ENCODE results near the gene REC8. TPM values are rescaled to one million over a fixed set of nuclear protein-coding genes. Genes with fewer than 3 reads are reported as not detected.

REC8 gene
- polyA plus RNA-seq, 1 donor = 201 TPM

DNA sequence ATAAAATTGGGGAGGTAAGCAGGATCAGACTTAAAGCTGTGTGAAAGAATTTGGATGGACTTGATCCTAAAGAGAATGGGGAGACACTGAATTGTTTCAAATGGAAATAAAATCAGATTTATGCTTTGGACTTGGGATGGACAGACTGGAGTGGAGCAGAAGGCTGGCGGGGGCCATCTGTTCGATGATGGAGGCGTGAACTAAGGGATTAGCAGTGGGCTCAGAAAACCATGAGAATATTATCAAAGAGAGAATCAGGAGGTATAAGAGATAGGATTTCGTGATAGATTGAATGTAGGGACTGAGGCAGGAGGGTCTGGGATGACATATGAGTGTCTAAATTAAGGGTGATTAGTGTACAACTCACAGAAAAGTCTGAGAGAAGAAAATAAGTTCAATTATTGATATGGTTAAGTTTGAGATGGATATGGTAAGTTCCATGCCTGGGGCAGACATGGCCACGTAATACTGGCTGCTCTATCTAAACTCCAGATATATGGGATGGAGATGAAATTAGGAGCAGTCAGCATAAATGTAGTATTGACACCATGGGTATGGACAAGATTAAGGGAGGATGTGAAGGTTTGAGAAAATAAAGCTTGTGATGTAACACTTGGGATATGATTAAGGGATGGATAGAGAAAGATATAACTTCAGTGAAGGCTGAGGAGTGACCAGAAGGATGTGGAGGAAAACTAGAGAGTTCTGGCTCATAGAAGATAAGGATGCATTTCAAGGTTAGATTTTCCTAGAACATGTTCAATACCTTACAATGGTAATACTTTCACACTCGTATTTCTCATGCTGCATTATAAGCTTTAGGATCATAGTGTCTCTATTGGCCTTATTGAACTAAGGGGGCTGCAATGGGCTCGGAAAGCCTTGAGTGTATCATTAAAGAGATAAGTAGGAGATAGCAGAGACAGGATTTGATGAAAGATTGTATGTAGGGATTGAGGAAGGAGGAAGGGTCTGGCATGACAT is 32.6 kb downstream of the REC8 start:
- Histone ChIP-seq H3K36me3 (ENCODE audit: control insufficient read depth, insufficient read depth, low read length) (peaks cover 53% of the 10 kb centered on the region), H3K4me1 (ENCODE audit: control insufficient read depth, insufficient read depth, low read length) (no peaks in the 10 kb centered on the region), H3K27me3 (ENCODE audit: control insufficient read depth, insufficient read depth, low read length) (no peaks in the 10 kb centered on the region), H3K4me3 (ENCODE audit: low read length) (no peak overlapping the region), H3K27ac (ENCODE audit: low read length) (no peak overlapping the region), H3K9me3 (ENCODE audit: control insufficient read depth, low read depth, low read length) (no peaks in the 10 kb centered on the region)
- WGBS (ENCODE audit: insufficient coverage, low lambda C conversion rate) = 100% methylated on average over 3 of the region's 7 CpGs
- no peak for DNase-seq

DNA sequence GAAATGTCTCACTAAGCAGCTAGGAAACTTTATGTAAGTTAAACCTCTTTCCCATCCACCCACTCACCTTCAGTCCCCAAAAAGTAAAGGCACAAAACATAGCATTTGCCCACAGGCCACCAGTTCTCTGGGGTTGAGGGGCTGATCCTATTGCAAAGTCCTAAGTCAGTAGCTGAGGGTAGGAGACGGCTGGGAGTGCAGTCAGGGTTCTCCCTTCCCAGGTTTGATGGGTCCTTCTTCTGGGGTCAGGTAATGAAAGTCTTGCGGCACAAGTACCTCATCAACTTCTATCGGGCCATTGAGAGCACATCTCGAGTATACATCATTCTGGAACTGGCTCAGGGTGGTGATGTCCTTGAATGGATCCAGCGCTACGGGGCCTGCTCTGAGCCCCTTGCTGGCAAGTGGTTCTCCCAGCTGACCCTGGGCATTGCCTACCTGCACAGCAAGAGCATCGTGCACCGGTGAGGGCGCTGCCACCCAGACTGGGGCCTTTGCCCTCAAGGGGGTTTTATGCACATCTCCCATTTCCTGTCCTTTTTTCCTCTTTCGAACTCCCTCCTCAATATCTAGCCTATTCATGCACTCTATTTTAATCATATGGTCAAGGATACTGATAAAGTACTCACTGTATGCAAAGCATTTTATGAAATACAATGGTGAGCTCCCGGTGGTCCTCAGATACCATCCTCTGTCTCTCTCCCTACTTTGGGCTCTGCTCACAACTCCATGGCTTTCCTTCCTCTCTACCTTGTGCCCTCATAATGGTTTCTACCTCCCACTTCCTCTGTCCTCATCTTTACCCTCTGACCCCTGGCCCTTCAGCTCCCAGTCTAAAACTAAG is 34.6 kb downstream of the REC8 start:
- WGBS (ENCODE audit: insufficient coverage, low lambda C conversion rate) = 100% methylated on average over 2 of the region's 11 CpGs
- H3K9me3 ChIP-seq (ENCODE audit: control insufficient read depth, low read depth, low read length) = no peaks in the 10 kb centered on the region
- no peak overlapping the region for H3K4me3 ChIP-seq (ENCODE audit: low read length)
- H3K27me3 ChIP-seq (ENCODE audit: control insufficient read depth, insufficient read depth, low read length) = no peaks in the 10 kb centered on the region
- no peak for DNase-seq
- H3K36me3 ChIP-seq (ENCODE audit: control insufficient read depth, insufficient read depth, low read length) = peaks cover 67% of the 10 kb centered on the region
- H3K4me1 ChIP-seq (ENCODE audit: control insufficient read depth, insufficient read depth, low read length) = no peaks in the 10 kb centered on the region
- no peak overlapping the region for H3K27ac ChIP-seq (ENCODE audit: low read length)

DNA sequence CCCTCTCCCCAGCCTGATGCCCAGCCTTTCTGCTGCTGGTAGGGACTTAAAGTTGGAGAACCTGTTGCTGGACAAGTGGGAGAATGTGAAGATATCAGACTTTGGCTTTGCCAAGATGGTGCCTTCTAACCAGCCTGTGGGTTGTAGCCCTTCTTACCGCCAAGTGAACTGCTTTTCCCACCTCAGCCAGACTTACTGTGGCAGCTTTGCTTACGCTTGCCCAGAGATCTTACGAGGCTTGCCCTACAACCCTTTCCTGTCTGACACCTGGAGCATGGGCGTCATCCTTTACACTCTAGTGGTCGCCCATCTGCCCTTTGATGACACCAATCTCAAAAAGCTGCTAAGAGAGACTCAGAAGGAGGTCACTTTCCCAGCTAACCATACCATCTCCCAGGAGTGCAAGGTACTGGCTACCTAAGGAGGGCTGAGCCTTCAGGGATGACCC is 35.2 kb downstream of the REC8 start:
- Histone ChIP-seq H3K4me3 (ENCODE audit: low read length) (no peak overlapping the region), H3K27ac (ENCODE audit: low read length) (no peak overlapping the region), H3K27me3 (ENCODE audit: control insufficient read depth, insufficient read depth, low read length) (no peaks in the 10 kb centered on the region), H3K36me3 (ENCODE audit: control insufficient read depth, insufficient read depth, low read length) (peaks cover 63% of the 10 kb centered on the region), H3K9me3 (ENCODE audit: control insufficient read depth, low read depth, low read length) (no peaks in the 10 kb centered on the region), H3K4me1 (ENCODE audit: control insufficient read depth, insufficient read depth, low read length) (no peaks in the 10 kb centered on the region)
- WGBS (ENCODE audit: insufficient coverage, low lambda C conversion rate) = 80% methylated on average over 1 of the region's 5 CpGs
- DNase-seq = no peak

DNA sequence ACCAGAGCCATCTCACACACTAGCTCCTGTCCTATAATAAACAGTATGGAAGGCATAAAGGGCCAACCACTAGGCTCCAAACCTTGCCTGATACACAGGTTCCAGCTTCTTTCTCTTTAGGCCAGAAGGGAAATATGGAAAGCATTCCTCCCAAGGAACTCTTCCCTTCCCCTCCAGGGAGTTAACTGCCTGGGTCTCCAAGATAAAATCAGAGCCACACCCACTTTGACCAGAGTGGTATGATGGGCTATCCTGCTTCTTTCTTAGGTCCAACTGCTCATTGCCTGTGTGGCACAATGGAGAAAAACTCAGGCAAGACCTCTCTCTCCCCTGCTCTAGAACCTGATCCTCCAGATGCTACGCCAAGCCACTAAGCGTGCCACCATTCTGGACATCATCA is 35.7 kb downstream of the REC8 start:
- Histone ChIP-seq H3K4me3 (ENCODE audit: low read length) (no peak overlapping the region), H3K27ac (ENCODE audit: low read length) (no peak overlapping the region), H3K4me1 (ENCODE audit: control insufficient read depth, insufficient read depth, low read length) (no peaks in the 10 kb centered on the region), H3K36me3 (ENCODE audit: control insufficient read depth, insufficient read depth, low read length) (peaks cover 63% of the 10 kb centered on the region), H3K9me3 (ENCODE audit: control insufficient read depth, low read depth, low read length) (no peaks in the 10 kb centered on the region), H3K27me3 (ENCODE audit: control insufficient read depth, insufficient read depth, low read length) (no peaks in the 10 kb centered on the region)
- no CpG with 5 or more reads among the region's 2 CpGs for WGBS (ENCODE audit: insufficient coverage, low lambda C conversion rate)
- DNase-seq = no peak

DNA sequence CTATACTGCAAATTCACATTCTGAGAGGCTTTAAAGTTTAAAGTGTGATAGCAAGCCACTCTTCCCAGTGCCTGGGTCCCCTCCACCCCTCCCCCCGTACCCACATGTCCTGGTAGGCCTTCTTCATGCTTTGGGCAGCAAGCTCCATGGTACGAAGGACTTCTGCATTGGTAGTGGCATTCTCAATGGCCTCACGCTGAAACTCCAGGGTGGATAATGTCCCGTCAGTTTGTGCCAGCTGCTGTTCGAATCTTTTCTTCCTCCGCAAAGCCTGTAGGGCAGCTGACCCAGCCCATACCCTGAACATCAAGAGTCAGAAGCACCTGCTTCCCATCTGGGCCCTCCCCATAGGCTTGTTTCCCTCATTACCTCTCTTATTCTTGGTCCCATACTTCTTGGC is 39.4 kb downstream of the REC8 start:
- no peaks in the 10 kb centered on the region for H3K27me3 ChIP-seq (ENCODE audit: control insufficient read depth, insufficient read depth, low read length)
- peaks cover 18% of the 10 kb centered on the region for H3K4me1 ChIP-seq (ENCODE audit: control insufficient read depth, insufficient read depth, low read length)
- H3K9me3 ChIP-seq (ENCODE audit: control insufficient read depth, low read depth, low read length) = no peaks in the 10 kb centered on the region
- DNase-seq = no peak
- H3K4me3 ChIP-seq (ENCODE audit: low read length) = no peak overlapping the region
- H3K27ac ChIP-seq (ENCODE audit: low read length) = no peak overlapping the region
- H3K36me3 ChIP-seq (ENCODE audit: control insufficient read depth, insufficient read depth, low read length) = peaks cover 48% of the 10 kb centered on the region
- no CpG with 5 or more reads among the region's 6 CpGs for WGBS (ENCODE audit: insufficient coverage, low lambda C conversion rate)

DNA sequence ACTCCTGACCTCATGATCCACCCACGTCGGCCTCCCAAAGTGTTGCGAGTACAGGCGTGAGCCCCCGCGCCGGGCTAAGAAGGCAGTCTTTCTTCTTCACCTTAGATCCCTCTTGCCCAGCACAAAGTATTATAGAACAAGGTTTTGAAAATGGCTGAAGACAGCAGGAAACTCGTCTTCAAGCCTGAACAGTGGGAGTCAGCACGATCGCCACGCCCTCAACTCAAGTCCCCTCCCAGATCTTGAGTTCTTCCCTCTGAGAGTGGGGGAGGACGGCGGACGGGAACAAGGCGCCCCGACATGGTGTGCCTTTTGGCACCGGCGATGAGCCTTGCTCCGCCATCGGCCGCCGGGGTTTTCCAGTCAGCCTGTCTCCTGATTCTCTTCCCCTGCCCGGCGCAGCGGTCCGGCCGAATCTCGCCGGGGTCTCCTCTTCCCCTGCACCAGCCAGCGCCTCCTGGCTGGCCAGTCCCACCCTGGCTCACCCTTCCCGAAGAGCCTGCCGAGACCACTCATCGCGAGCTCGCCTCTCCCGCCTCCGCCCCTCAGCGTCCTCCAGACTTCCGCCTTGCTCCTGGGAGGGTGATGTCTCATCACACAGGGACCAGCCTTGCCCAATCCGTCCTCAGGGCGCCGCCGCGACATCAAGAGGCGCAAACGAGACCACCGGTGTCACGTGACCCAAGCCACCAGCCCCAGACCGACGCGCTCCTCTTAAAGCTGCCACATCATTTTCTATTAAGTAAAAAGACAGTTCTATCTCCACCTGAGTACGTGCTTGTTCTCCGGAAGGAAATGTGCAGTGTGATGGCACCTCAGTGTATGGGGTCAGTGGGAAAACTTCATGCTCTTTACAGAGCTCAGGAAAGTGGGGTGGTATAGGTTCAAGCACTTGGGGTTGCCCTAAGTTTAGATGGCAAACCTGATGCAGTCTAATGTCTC is 41.3 kb downstream of the REC8 start, which contains the start of gene CHMP4A:
CHMP4A (minus strand) TSS at position 565 of the 942 bp plus-strand sequence; CDS start at position 516, 49 bp downstream.
- peak; percentile 97 for DNase-seq
- Histone ChIP-seq H3K4me3 (ENCODE audit: low read length) (peak within 1 kb of the TSS; percentile 79), H3K27ac (ENCODE audit: low read length) (peak within 1 kb of the TSS; percentile 98), H3K36me3 (ENCODE audit: control insufficient read depth, insufficient read depth, low read length) (peaks cover 37% of the 10 kb centered on the region), H3K4me1 (ENCODE audit: control insufficient read depth, insufficient read depth, low read length) (peaks cover 18% of the 10 kb centered on the region), H3K9me3 (ENCODE audit: control insufficient read depth, low read depth, low read length) (no peaks in the 10 kb centered on the region), H3K27me3 (ENCODE audit: control insufficient read depth, insufficient read depth, low read length) (no peaks in the 10 kb centered on the region)
- no CpG with 5 or more reads among the region's 53 CpGs for WGBS (ENCODE audit: insufficient coverage, low lambda C conversion rate)

DNA sequence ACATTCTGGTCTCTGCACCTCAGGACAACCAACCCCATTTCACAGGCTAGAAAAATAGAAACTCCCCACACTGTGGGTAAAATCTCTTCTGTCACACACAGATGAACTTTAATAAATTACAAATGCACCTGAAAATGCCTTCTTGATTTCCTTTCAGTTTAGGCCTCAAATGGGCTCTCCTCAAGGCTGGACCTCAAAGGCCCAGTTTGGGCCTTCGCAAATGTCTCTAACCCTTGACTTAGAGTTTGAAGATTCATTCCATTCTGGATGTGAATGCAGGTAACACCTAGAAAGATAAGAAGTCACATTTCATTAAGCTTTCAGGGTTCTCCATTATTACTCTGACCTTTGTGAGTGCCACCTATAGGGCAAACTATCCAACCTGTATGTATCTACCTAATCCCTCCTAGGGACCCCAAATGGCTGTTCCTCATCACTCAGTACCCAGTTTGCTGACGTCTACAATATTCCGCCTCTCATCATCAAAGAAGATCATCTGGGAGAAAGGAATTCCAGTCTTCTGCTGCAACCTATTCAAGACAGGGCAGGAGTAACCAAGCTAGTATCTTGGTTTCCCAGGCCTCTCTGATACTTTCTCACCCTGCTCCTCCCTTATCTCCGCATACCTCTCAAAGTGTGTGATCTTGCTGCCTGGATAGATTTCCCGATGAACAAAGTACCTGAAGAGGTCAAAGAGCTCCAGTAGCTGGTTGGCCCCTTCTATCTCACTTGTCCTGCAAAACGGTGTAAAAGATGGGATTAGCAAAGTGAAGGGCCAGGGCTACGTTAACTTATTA is 42.2 kb downstream of the REC8 start:
- H3K4me3 ChIP-seq (ENCODE audit: low read length) = peak overlapping the region; percentile 79
- H3K4me1 ChIP-seq (ENCODE audit: control insufficient read depth, insufficient read depth, low read length) = peaks cover 18% of the 10 kb centered on the region
- no peaks in the 10 kb centered on the region for H3K9me3 ChIP-seq (ENCODE audit: control insufficient read depth, low read depth, low read length)
- peak overlapping the region; percentile 98 for H3K27ac ChIP-seq (ENCODE audit: low read length)
- no CpG with 5 or more reads among the region's 7 CpGs for WGBS (ENCODE audit: insufficient coverage, low lambda C conversion rate)
- DNase-seq = peak in 1 of 2 donors; percentile 76
- H3K27me3 ChIP-seq (ENCODE audit: control insufficient read depth, insufficient read depth, low read length) = no peaks in the 10 kb centered on the region
- peaks cover 30% of the 10 kb centered on the region for H3K36me3 ChIP-seq (ENCODE audit: control insufficient read depth, insufficient read depth, low read length)

DNA sequence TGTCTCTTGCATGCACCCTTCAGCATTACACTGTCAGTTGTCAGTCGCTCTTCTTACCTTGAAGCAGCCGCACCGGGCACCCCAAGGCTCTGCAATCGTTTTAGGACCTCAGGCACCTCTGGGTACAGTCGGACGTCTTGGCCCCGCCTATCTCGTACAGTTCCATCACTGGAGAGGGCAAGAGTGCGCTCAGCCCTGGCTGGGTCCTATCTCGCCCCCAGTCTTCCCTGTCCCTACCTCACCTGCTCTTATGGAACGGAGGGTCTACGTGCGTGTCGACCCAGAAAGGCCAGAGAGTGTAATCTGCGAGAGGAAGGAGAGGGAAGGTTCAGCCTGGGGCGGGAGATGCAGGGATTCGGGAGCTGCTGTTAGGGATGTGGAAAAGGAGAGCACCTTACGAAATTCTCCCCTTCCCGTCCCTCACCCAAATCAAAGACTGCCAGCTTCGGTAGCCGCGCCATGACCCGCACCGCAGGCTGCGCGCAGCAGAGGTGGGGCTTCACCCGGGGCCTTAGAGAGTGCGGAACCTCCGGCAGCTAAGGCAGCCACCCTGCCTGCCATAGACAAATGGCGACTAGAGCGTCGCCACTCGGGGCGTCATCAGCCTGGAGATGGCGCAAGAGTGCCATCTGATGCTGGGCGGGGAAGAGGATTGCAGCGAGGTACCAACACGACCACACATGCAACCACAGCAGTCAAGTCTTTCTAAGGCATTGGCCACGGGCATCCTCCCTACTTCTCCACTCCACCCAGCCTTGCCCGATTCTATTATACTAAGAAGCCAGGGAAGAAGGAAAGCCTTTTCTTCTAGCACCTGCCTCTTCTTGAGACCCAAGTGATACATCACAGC is 43.8 kb downstream of the REC8 start, which contains the start of gene MDP1:
MDP1 (minus strand) TSS at position 572 of the 850 bp plus-strand sequence; CDS start at position 461, 111 bp downstream.
- no peaks in the 10 kb centered on the region for H3K27me3 ChIP-seq (ENCODE audit: control insufficient read depth, insufficient read depth, low read length)
- peaks cover 18% of the 10 kb centered on the region for H3K4me1 ChIP-seq (ENCODE audit: control insufficient read depth, insufficient read depth, low read length)
- H3K4me3 ChIP-seq (ENCODE audit: low read length) = peak within 1 kb of the TSS; percentile 62
- WGBS (ENCODE audit: insufficient coverage, low lambda C conversion rate) = no CpG with 5 or more reads among the region's 40 CpGs
- peak within 1 kb of the TSS; percentile 98 for H3K27ac ChIP-seq (ENCODE audit: low read length)
- peaks cover 14% of the 10 kb centered on the region for H3K36me3 ChIP-seq (ENCODE audit: control insufficient read depth, insufficient read depth, low read length)
- DNase-seq = peak; percentile 92 to 93
- H3K9me3 ChIP-seq (ENCODE audit: control insufficient read depth, low read depth, low read length) = no peaks in the 10 kb centered on the region
